Kidney (tissue), 14 donors: ENCODE measurements around the gene VEZF1. TPM values are rescaled to one million over a fixed set of nuclear protein-coding genes. Genes with fewer than 3 reads are reported as not detected.

Source experiments
- DNase-seq, 5 donors: peaks; one replicate each; pipeline ENCODE4 v3.0.0-alpha.2; 2013 to 2020
- FAIRE-seq: peaks from 2 replicates; lab custom pipeline; 2012; peaks lifted over from hg19 to GRCh38; lab: Jason Lieb, UNC
- H3K27ac ChIP-seq, 2 donors: one replicate each; pipeline ENCODE4 v1.7.0; 2013; ENCODE audit warnings: low read depth in 2 of 2, low read length in 2 of 2, inconsistent platforms in 1 of 2
- H3K27me3 ChIP-seq: one replicate; pipeline ENCODE4 v1.7.1; 2013; ENCODE audit warnings: low read length, inconsistent platforms; ENCODE audit not compliant: control insufficient read depth, insufficient read depth
- H3K36me3 ChIP-seq, 3 donors: one replicate each; pipeline versions ENCODE4 v1.7.0 to v1.7.1; 2013; ENCODE audit warnings: low read length in 3 of 3, control low read depth in 1 of 3, inconsistent platforms in 1 of 3; ENCODE audit not compliant: insufficient read depth in 3 of 3, control insufficient read depth in 2 of 3
- H3K4me1 ChIP-seq, 3 donors: one replicate each; pipeline versions ENCODE4 v1.7.0 to v1.7.1; 2013; ENCODE audit warnings: low read length in 3 of 3, inconsistent platforms in 1 of 3, low read depth in 1 of 3; ENCODE audit not compliant: control insufficient read depth in 2 of 3, insufficient read depth in 2 of 3
- H3K4me3 ChIP-seq, 3 donors: one replicate each; pipeline versions ENCODE4 v1.7.0 to v1.8.1; 2013; ENCODE audit warnings: low read length in 3 of 3, control low read depth in 1 of 3, inconsistent platforms in 1 of 3
- H3K9ac ChIP-seq, 3 donors: one replicate each; pipeline versions ENCODE4 v1.7.0 to v1.7.1; 2013; ENCODE audit warnings: low read length in 3 of 3, control low read depth in 1 of 3, inconsistent platforms in 1 of 3
- H3K9me3 ChIP-seq, 3 donors: one replicate each; pipeline versions ENCODE4 v1.7.0 to v1.7.1; 2013; ENCODE audit warnings: low read length in 3 of 3, control low read depth in 1 of 3, inconsistent platforms in 1 of 3; ENCODE audit not compliant: control insufficient read depth in 2 of 3, insufficient read depth in 1 of 3
- CTCF ChIP-seq: IDR thresholded peaks from 3 replicates; pipeline ENCODE4 v1.5.1; 2012; ENCODE audit warnings: mild to moderate bottlenecking, moderate library complexity, borderline replicate concordance; ENCODE audit not compliant: insufficient read depth; ENCODE audit errors: extremely low read depth
- intact Hi-C: fragments of 100-400 bp; cut with DNase I; formaldehyde crosslinking; loops from one replicate; pipeline ENCODE4 v1.11.1; 2022
- polyA plus RNA-seq: library from polyadenylated mRNA; stranded (reverse); fragments of 350-450 nt; fragmentation: Illumina TruSeq; extraction: RNeasy Lipid Tissue Mini Kit (QIAGEN cat#74804); gene quantifications from one replicate; pipeline ENCODE4 v1.2.3, GENCODE V29; 2014; ENCODE audit warnings: low read depth, low replicate concordance; ENCODE audit not compliant: insufficient read depth
- total RNA-seq: library from RNA; stranded (reverse); fragmentation: NEBNext Ultra II Directional; extraction: Animal tissue kit (Norgen Biotek cat#: 25700); gene quantifications from one replicate; pipeline ENCODE4 v1.2.1, GENCODE V29; 2021
- donor health status: control.
- donor health status: control.
- donor health status: control.
- donor health status: control.
- donor health status: control.
- donor health status: DM: yes; HTN: yes; CAD: no.
- donor health status: Normal renal cell carcinoma (clear cell type).

VEZF1 gene
- total and polyA plus RNA-seq, 2 donors from 2014 or later, result 26.0 to 92.5 TPM

DNA sequence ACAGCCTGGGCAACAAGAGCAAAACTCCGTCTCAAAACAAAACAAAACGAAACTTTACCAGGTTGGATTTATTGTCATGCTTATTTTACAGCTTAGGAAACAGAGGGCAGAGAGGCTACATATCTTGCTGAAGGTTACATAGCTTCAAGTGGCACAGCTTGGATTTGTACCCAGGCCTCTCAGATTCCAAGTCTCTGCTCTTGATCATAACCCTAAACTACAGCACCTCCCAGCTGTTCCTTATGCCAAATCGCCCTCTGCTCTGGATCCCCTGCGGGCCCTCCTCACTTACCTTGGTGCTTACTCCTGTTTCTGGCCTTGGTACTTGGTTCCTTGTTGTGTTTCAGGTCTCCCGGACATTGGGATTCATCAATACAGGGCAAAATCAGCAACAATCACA lies 21.2 kb downstream of the VEZF1 start:
- Histone ChIP-seq H3K9ac (no peak overlapping the region), H3K4me3 (no peak overlapping the region), H3K27me3 (no peaks in the 10 kb centered on the region), H3K9me3 (no peaks in the 10 kb centered on the region), H3K36me3 (peaks cover 0 to 4% (median 0%) of the 10 kb centered on the region in 3 donors), H3K27ac (no peak overlapping the region), H3K4me1 (peaks cover 0 to 4% (median 3%) of the 10 kb centered on the region in 3 donors)
- no peak for DNase-seq
- intact Hi-C loops, result no loop called here
- TF ChIP-seq CTCF, result no peak
- FAIRE-seq, result no peak

GRCh38 chr17:57966246-57966645 lies 21.8 kb downstream of the VEZF1 start:
- Histone ChIP-seq H3K9me3 (no peaks in the 10 kb centered on the region), H3K4me3 (no peak overlapping the region), H3K9ac (no peak overlapping the region), H3K27ac (no peak overlapping the region), H3K4me1 (peaks cover 0 to 4% (median 3%) of the 10 kb centered on the region in 3 donors), H3K27me3 (no peaks in the 10 kb centered on the region), H3K36me3 (no peaks in the 10 kb centered on the region)
- FAIRE-seq (no peak), DNase-seq (no peak)
- TF ChIP-seq CTCF, result no peak
- intact Hi-C loops, result no loop called here

DNA sequence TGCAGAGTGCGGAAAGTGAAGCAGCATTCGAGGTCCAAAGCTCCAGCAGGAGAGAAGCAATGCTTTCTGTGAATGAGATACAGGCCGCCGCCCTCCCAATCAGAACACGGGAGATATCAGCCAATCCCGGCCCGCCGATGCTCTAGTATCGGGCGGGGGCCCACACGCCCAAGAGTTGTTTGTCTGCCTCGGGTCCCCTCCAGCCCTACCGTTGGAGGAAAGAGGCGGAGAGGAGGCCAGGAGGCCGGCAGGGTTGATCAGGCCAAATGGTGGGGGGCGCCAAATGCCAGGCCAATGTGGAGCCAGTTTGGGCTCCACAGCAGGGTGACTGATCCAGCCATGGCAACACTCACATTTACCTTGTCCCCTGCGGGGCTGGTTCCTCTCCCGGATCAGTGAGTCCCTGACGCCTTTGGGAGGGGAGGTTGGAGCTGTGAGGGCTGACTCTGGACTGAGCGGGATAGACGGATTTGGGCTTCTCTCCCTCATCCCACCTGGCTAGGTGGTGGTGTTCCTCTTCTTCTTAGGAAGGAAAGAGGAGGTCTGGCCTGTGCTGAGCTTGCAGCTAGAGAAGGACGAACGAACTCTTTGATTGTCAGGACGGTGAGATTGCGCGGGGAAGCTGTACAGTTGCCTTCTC lies 22.4 kb downstream of the VEZF1 start:
- H3K9me3 ChIP-seq, result no peaks in the 10 kb centered on the region
- TF ChIP-seq CTCF, result no peak
- no peak overlapping the region for H3K9ac ChIP-seq
- no peaks in the 10 kb centered on the region for H3K4me1 ChIP-seq
- intact Hi-C loops, result no loop called here
- no peak overlapping the region for H3K4me3 ChIP-seq
- H3K36me3 ChIP-seq, result no peaks in the 10 kb centered on the region
- DNase-seq (no peak), FAIRE-seq (no peak)
- H3K27ac ChIP-seq, result no peak overlapping the region
- no peaks in the 10 kb centered on the region for H3K27me3 ChIP-seq

DNA sequence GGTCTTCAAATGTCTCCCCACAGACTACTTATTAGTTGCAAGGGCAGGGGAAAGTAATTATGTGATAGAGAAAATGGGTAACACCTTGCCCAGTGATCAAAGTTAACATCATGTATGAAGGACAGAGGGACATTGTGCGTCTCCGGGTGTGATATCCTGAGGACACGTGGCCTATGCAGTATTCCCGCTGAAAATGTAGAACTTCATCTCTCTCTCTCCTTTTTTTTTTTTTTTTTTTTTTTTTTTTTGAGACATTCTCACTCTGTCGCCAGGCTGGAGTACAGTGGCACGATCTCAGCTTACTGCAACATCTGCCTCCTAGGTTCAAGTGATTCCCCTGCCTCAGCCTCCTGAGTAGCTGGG lies 24.9 kb downstream of the VEZF1 start:
- no peaks in the 10 kb centered on the region for H3K27me3 ChIP-seq
- H3K4me3 ChIP-seq, result no peak overlapping the region
- intact Hi-C loops, result no loop called here
- H3K27ac ChIP-seq, result no peak overlapping the region
- no peak for TF ChIP-seq CTCF
- no peaks in the 10 kb centered on the region for H3K9me3 ChIP-seq
- FAIRE-seq (no peak), DNase-seq (no peak)
- H3K9ac ChIP-seq, result no peak overlapping the region
- no peaks in the 10 kb centered on the region for H3K4me1 ChIP-seq
- no peaks in the 10 kb centered on the region for H3K36me3 ChIP-seq
